DMS79 (cell line): ENCODE measurements around the gene LRGUK.

Source experiments
- DNase-seq: peaks from one replicate; lab custom pipeline; 2025; lab: John Stamatoyannopoulos, UW

Gene LRGUK

GRCh38 chr7:134128829-134129228 lies 1.7 kb downstream of the LRGUK start:
- DNase-seq: no peak

- no peak for DNase-seq
Observed at GRCh38 chr7:134129856-134130523, 2.9 kb downstream of the LRGUK start.

GRCh38 chr7:134134004-134134403 lies 6.9 kb downstream of the LRGUK start:
- DNase-seq: no peak

- DNase-seq: no peak
Observed at GRCh38 chr7:134140889-134141867, 14.0 kb downstream of the LRGUK start.

GRCh38 chr7:134141868-134142264 lies 14.7 kb downstream of the LRGUK start:
- no peak for DNase-seq

GRCh38 chr7:134153493-134154136 lies 26.5 kb downstream of the LRGUK start:
- DNase-seq: no peak

- DNase-seq: no peak
Observed at GRCh38 chr7:134154581-134155130, 27.5 kb downstream of the LRGUK start.

- DNase-seq: no peak
Observed at GRCh38 chr7:134155206-134155605, 28.1 kb downstream of the LRGUK start.

GRCh38 chr7:134155871-134156270 lies 28.7 kb downstream of the LRGUK start:
- DNase-seq: no peak

- DNase-seq: no peak
Observed at GRCh38 chr7:134165252-134165651, 38.1 kb downstream of the LRGUK start.

- DNase-seq: no peak
Observed at GRCh38 chr7:134167250-134167649, 40.1 kb downstream of the LRGUK start.

GRCh38 chr7:134167841-134168240 lies 40.7 kb downstream of the LRGUK start:
- DNase-seq: no peak

GRCh38 chr7:134174795-134175261 lies 47.7 kb downstream of the LRGUK start:
- no peak for DNase-seq

GRCh38 chr7:134175334-134176036 lies 48.3 kb downstream of the LRGUK start:
- no peak for DNase-seq

GRCh38 chr7:134176037-134176350 lies 48.9 kb downstream of the LRGUK start:
- no peak for DNase-seq

GRCh38 chr7:134179036-134180011 lies 52.2 kb downstream of the LRGUK start:
- DNase-seq: no peak

- DNase-seq: no peak
Observed at GRCh38 chr7:134180376-134180775, 53.2 kb downstream of the LRGUK start.

GRCh38 chr7:134182078-134182477 lies 54.9 kb downstream of the LRGUK start:
- no peak for DNase-seq

GRCh38 chr7:134184767-134185166 lies 57.6 kb downstream of the LRGUK start:
- no peak for DNase-seq

GRCh38 chr7:134186027-134186426 lies 58.9 kb downstream of the LRGUK start:
- no peak for DNase-seq

- no peak for DNase-seq
Observed at GRCh38 chr7:134186801-134187200, 59.7 kb downstream of the LRGUK start.
